Mesothelial cell of epicardium (in vitro differentiated cells): ENCODE results near the gene ABCA13. TPM values are rescaled to one million over a fixed set of nuclear protein-coding genes. Genes with fewer than 3 reads are reported as not detected.

Experiments
- DNase-seq, 2 experiments: peaks; one replicate each; pipeline ENCODE4 v3.0.0; 2021; ENCODE audit warnings: low spot score in 2 of 2; ENCODE audit not compliant: unreplicated experiment in 2 of 2
- H3K27ac Mint-ChIP-seq: 2 replicates; pipeline ENCODE4 v1.8.0; 2021; ENCODE audit warnings: mixed read lengths
- H3K27me3 Mint-ChIP-seq: 2 replicates; pipeline ENCODE4 v1.8.0; 2021; ENCODE audit warnings: low read depth, mixed read lengths
- H3K36me3 Mint-ChIP-seq: 2 replicates; pipeline ENCODE4 v1.8.0; 2021; ENCODE audit warnings: mixed read lengths
- H3K4me1 Mint-ChIP-seq: 2 replicates; pipeline ENCODE4 v1.8.0; 2021; ENCODE audit warnings: mixed read lengths
- H3K4me3 Mint-ChIP-seq: 2 replicates; pipeline ENCODE4 v1.8.0; 2021; ENCODE audit warnings: mild to moderate bottlenecking, moderate library complexity, mixed read lengths
- H3K9me3 Mint-ChIP-seq: 2 replicates; pipeline ENCODE4 v1.8.0; 2021; ENCODE audit warnings: mixed read lengths
- CTCF ChIP-seq: fragments of 200-600 bp; sonication (generic); IDR thresholded peaks from one replicate; pipeline ENCODE4 v1.5.0; 2021; ENCODE audit warnings: antibody characterized with exemption; ENCODE audit not compliant: unreplicated experiment
- total RNA-seq: library from RNA; stranded (reverse); gene quantifications from 3 replicates; pipeline ENCODE4 v1.2.1, GENCODE V29; 2021

The ABCA13 gene
- total RNA-seq, 1 donor from 2014 or later: 0.29 TPM

DNA sequence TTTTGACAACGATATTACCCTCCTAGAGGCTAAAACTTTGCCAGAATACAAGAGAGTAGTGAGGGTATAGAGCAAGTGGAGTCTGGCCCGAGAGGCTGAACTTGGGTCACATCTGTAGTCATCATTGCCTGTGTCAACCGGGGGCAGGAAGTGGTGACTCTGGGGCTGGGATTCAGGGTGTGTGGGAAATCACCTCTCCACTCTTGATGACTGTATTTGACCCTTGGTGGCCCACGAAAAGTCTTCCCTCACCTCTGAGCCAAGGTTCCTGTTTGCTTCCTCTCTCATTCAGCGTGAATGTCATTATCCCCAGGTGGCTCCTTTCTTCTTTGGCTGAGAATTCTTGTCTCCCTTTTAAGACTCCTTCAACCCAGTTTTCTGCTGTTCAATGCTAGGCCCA lies 240.4 kb downstream of the ABCA13 start:
- no peaks in the 10 kb centered on the region for H3K9me3 Mint-ChIP-seq

GRCh38 chr7:48414011-48414732 lies 242.9 kb downstream of the ABCA13 start:
- no peaks in the 10 kb centered on the region for H3K36me3 Mint-ChIP-seq
- H3K9me3 Mint-ChIP-seq: no peaks in the 10 kb centered on the region
- H3K27me3 Mint-ChIP-seq: peaks cover 9% of the 10 kb centered on the region
- no peak overlapping the region for H3K4me3 Mint-ChIP-seq
- DNase-seq: no peak
- no peak overlapping the region for H3K27ac Mint-ChIP-seq
- H3K4me1 Mint-ChIP-seq: no peaks in the 10 kb centered on the region
- TF ChIP-seq CTCF: no peak

More for the DNA sequence above, 240.4 kb downstream of the ABCA13 start:
- no peak for DNase-seq
- H3K4me1 Mint-ChIP-seq: no peaks in the 10 kb centered on the region
- no peaks in the 10 kb centered on the region for H3K36me3 Mint-ChIP-seq
- H3K27ac Mint-ChIP-seq: no peak overlapping the region
- no peak for TF ChIP-seq CTCF
- peaks cover 5% of the 10 kb centered on the region for H3K27me3 Mint-ChIP-seq
- H3K4me3 Mint-ChIP-seq: no peak overlapping the region

DNA sequence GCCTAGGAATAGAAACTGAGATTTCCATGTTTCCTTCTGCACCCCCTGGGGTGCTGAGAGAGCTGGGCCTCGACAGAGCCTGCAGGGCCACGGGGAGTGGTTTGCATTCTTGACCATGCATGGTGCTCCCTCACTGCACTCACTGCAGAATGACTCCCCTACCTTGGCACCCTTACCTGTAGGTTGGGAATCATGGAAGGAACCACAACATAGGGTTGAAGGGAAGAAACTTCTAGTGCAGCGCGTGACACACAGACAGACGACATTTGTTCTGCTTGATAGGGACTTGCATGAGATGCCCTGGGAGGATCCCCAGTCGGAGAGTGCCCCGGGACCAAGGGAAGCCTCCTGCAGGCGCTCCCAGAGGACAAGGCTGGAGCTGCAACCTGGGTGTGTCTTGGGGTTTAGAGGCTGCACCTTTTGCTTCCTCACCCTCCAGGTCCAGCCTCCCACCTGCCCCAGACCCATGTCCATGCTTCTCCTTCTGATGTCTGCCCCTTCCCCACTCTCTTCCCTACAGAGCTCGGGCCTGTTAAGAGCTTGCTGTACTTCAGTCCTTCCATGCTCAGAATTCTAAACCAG lies 245.2 kb downstream of the ABCA13 start:
- Mint-ChIP-seq H3K4me1 (no peaks in the 10 kb centered on the region), H3K4me3 (no peak overlapping the region), H3K27ac (no peak overlapping the region), H3K9me3 (no peaks in the 10 kb centered on the region), H3K36me3 (no peaks in the 10 kb centered on the region), H3K27me3 (peaks cover 8% of the 10 kb centered on the region)
- DNase-seq: no peak
- no peak for TF ChIP-seq CTCF

GRCh38 chr7:48419401-48419800 lies 248.1 kb downstream of the ABCA13 start:
- Mint-ChIP-seq H3K27ac (no peak overlapping the region), H3K36me3 (no peaks in the 10 kb centered on the region), H3K27me3 (peaks cover 8% of the 10 kb centered on the region), H3K9me3 (no peaks in the 10 kb centered on the region), H3K4me1 (no peaks in the 10 kb centered on the region), H3K4me3 (no peak overlapping the region)
- no peak for DNase-seq
- TF ChIP-seq CTCF: no peak

GRCh38 chr7:48420206-48420605 lies 248.9 kb downstream of the ABCA13 start:
- DNase-seq: no peak
- no peak overlapping the region for H3K27ac Mint-ChIP-seq
- peaks cover 8% of the 10 kb centered on the region for H3K27me3 Mint-ChIP-seq
- no peaks in the 10 kb centered on the region for H3K36me3 Mint-ChIP-seq
- H3K4me3 Mint-ChIP-seq: no peak overlapping the region
- H3K9me3 Mint-ChIP-seq: no peaks in the 10 kb centered on the region
- no peaks in the 10 kb centered on the region for H3K4me1 Mint-ChIP-seq
- TF ChIP-seq CTCF: no peak
